Muscle of back (tissue), 11 donors: ENCODE measurements around the gene SPX. TPM values are rescaled to one million over a fixed set of nuclear protein-coding genes. Genes with fewer than 3 reads are reported as not detected.

Experiments
- DNase-seq, 3 donors: peaks; one replicate each; pipeline versions ENCODE4 v3.0.0 to v3.0.0-alpha.2; 2013
- polyA plus RNA-seq, 10 donors: library from polyadenylated mRNA; unstranded; fragments of 120-200 nt; gene quantifications; one replicate each; pipeline ENCODE4 v1.2.1, GENCODE V29; 2013; ENCODE audit not compliant: insufficient read length in 10 of 10

The SPX gene
- polyA plus RNA-seq, 10 donors: 13.0 to 43.9 (median 26.4) TPM

- no peak for DNase-seq
Measured at GRCh38 chr12:21573733-21574358, 47.8 kb downstream of the SPX start.

GRCh38 chr12:21576431-21576830 is 50.3 kb downstream of the SPX start:
- no peak for DNase-seq

GRCh38 chr12:21577516-21577915 is 51.4 kb downstream of the SPX start:
- no peak for DNase-seq

GRCh38 chr12:21580748-21581516 is 54.8 kb downstream of the SPX start:
- no peak for DNase-seq

Other genes starting within 250 kb of the SPX start
- under 1 TPM in 2 of 10 donors, not detected in 8; 0.04 to 0.15 TPM for gene SLCO1A2, start 191.4 kb upstream of the SPX start, polyA plus RNA-seq
- not detected for gene IAPP, start 153.4 kb upstream of the SPX start, polyA plus RNA-seq
- gene PYROXD1, start 88.6 kb upstream of the SPX start, polyA plus RNA-seq: 10 to 100 TPM; 12.2 to 22.8 (median 18.7) TPM
- gene RECQL, start 24.7 kb upstream of the SPX start, polyA plus RNA-seq: 10 to 100 TPM; 27.9 to 38.5 (median 33.3) TPM
- 10 to 100 TPM; 38.6 to 56.6 (median 47.7) TPM for gene GOLT1B, start 24.5 kb upstream of the SPX start, polyA plus RNA-seq
- gene GYS2, start 78.6 kb downstream of the SPX start, polyA plus RNA-seq: under 1 TPM in 4 of 10 donors, not detected in 6; 0.19 to 0.67 (median 0.46) TPM
- 100 to 1,000 TPM; 639 to 817 (median 756) TPM for gene LDHB, start 131.5 kb downstream of the SPX start, polyA plus RNA-seq
- gene KCNJ8, start 248.4 kb downstream of the SPX start, polyA plus RNA-seq: 10 to 100 TPM; 26.0 to 44.8 (median 32.3) TPM